ENCODE data around the gene HIVEP2.

HIVEP2 gene

DNA sequence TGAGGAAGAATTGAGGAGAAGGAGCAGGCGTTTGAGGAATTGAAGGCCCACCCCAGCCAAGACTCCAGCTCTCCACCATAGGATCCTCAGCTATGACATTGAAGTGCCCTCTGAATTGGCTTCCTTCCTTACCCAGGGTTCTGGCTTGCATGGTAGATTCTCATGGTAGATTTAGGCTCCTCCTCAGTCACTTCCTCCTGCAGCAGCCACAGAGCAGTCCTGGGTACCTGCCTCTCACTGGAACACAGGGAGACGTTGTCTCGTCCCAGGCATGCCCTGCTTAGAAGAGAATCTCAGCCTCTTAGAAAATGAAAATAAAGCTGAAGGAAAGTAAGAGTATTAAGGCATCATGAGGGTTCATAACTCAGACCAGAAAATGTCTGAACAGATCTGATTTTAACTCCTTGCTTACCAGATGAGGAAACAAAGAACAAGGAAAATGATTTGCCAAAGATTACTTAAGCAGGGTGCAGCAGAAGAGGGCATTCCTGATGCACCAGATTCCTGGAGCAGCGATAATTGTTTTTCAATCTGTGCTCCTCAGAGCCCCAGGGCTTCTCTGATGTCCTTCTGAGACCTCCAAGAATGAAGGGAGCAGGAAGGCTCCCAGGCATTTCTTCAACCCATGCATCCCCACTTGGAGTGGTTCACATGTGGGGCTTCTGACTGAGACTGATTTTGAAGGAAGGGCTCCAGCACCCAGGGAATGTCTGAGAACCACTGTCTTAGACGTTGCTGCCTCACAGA is 219.8 kb downstream of the HIVEP2 start:
- no peak overlapping the region for H2AFZ ChIP-seq (ENCODE audit: low read depth)
- no peaks in the 10 kb centered on the region for H3K79me2 ChIP-seq (ENCODE audit: insufficient read depth, low read depth)

DNA sequence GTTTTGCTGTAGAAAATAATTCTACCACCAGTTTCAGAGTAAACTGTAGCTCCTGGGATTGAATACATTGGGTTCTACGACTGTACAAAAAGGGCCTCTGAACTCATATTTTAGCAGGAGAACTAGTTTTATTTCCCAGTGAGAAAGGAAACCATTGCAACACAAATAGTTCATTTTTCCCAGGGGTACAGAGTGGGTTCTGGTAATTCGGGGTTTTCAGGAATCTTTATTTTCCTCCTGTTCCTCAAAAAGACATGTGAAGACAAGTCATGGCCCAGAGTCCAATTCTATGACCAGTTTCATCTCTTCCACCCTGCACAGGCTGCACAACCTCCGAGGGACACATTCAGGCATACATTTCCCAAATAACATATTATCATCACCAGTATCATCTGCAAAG is 222.1 kb downstream of the HIVEP2 start:
- TF ChIP-seq, protein P1, sequence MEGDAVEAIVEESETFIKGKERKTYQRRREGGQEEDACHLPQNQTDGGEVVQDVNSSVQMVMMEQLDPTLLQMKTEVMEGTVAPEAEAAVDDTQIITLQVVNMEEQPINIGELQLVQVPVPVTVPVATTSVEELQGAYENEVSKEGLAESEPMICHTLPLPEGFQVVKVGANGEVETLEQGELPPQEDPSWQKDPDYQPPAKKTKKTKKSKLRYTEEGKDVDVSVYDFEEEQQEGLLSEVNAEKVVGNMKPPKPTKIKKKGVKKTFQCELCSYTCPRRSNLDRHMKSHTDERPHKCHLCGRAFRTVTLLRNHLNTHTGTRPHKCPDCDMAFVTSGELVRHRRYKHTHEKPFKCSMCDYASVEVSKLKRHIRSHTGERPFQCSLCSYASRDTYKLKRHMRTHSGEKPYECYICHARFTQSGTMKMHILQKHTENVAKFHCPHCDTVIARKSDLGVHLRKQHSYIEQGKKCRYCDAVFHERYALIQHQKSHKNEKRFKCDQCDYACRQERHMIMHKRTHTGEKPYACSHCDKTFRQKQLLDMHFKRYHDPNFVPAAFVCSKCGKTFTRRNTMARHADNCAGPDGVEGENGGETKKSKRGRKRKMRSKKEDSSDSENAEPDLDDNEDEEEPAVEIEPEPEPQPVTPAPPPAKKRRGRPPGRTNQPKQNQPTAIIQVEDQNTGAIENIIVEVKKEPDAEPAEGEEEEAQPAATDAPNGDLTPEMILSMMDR (conservative IDR thresholded peaks at IDR 0.05; ENCODE audit: low read depth, low read length) = no peak
- no peak overlapping the region for H3K27ac ChIP-seq
- no peaks in the 10 kb centered on the region for H3K79me2 ChIP-seq (ENCODE audit: insufficient read depth, low read depth)
- no peak overlapping the region for H3K4me3 ChIP-seq (IDR thresholded peaks at IDR 0.05; ENCODE audit: insufficient read depth, low read depth, low read length)
- H3K4me1 ChIP-seq (ENCODE audit: low read depth, poor library complexity, severe bottlenecking) = no peaks in the 10 kb centered on the region
- H3K9ac ChIP-seq = no peak overlapping the region
- H2AFZ ChIP-seq (ENCODE audit: low read depth) = no peak overlapping the region
- H3K27me3 ChIP-seq (ENCODE audit: insufficient read depth, low read depth) = no peaks in the 10 kb centered on the region
- no peak overlapping the region for H3K4me2 ChIP-seq
- no peaks in the 10 kb centered on the region for H4K20me1 ChIP-seq (ENCODE audit: insufficient read depth)
- H3K36me3 ChIP-seq (ENCODE audit: insufficient read depth) = no peaks in the 10 kb centered on the region

More for the DNA sequence above, 219.8 kb downstream of the HIVEP2 start:
- no peak overlapping the region for H3K27ac ChIP-seq
- H3K36me3 ChIP-seq (ENCODE audit: insufficient read depth) = no peaks in the 10 kb centered on the region
- H3K4me2 ChIP-seq = no peak overlapping the region
- H3K9ac ChIP-seq = no peak overlapping the region
- H3K4me3 ChIP-seq (IDR thresholded peaks at IDR 0.05; ENCODE audit: insufficient read depth, low read depth, low read length) = no peak overlapping the region
- no peaks in the 10 kb centered on the region for H3K4me1 ChIP-seq (ENCODE audit: low read depth, poor library complexity, severe bottlenecking)
- TF ChIP-seq, protein P1 (conservative IDR thresholded peaks at IDR 0.05; ENCODE audit: low read depth, low read length) = no peak
- H4K20me1 ChIP-seq (ENCODE audit: insufficient read depth) = no peaks in the 10 kb centered on the region
- no peaks in the 10 kb centered on the region for H3K27me3 ChIP-seq (ENCODE audit: insufficient read depth, low read depth)

DNA sequence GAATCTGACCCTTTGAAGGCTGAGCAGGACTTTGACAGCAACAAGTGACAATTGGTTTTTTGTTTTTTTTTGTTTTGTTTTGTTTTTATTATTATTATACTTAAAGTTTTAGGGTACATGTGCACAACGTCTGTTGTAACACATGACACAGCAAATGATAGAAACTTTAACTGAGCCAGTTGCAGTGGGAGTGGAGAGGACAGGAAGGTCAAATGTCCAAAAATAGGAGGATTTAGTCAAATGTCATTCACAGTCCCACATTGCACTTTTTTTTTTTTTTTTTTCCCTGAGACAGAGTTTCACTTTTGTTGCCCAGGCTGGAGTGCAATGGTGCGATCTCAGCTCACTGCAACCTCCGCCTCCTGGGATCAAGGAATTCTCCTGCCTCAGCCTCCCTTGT is 223.0 kb downstream of the HIVEP2 start:
- H3K79me2 ChIP-seq (ENCODE audit: insufficient read depth, low read depth) = no peaks in the 10 kb centered on the region
- TF ChIP-seq, protein P1 (conservative IDR thresholded peaks at IDR 0.05; ENCODE audit: low read depth, low read length) = no peak
- no peak overlapping the region for H2AFZ ChIP-seq (ENCODE audit: low read depth)

DNA sequence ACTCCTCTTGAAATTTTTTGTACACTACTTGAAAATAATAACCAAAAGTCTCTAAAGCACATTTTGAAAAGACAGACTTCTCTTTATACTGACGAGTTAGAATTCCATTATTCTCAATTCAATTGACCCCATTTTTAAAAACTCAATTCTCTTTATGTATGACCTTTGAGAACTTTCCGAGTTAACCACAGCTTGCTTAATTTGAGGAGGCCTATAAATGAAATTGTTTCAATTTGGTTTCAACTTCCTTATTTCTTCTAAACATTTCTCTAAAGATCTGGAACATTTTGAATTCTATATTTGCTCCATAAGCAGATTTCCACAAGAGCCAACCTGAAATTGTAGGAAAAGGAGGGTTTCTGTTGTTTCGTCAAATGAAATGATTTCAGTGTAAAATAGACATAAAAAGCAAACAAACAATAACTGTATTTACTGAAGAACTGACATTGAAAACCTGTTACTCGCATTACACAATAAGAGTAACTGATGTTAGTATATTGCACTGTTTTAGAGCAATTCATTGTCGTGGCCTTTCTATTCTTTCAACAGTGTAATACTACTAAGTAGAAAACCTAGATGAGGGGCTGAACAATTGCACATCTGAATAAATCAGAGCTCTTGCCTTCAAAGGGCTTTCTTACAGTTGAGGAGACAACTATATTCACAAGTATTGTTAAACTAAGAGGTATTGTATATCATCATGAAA is 223.6 kb downstream of the HIVEP2 start:
- Histone ChIP-seq H3K4me3 (IDR thresholded peaks at IDR 0.05; ENCODE audit: insufficient read depth, low read depth, low read length) (no peak overlapping the region), H3K27me3 (ENCODE audit: insufficient read depth, low read depth) (no peaks in the 10 kb centered on the region), H3K79me2 (ENCODE audit: insufficient read depth, low read depth) (no peaks in the 10 kb centered on the region), H2AFZ (ENCODE audit: low read depth) (no peak overlapping the region), H3K4me1 (ENCODE audit: low read depth, poor library complexity, severe bottlenecking) (no peaks in the 10 kb centered on the region), H4K20me1 (ENCODE audit: insufficient read depth) (no peaks in the 10 kb centered on the region), H3K36me3 (ENCODE audit: insufficient read depth) (no peaks in the 10 kb centered on the region), H3K4me2 (no peak overlapping the region), H3K27ac (no peak overlapping the region), H3K9ac (no peak overlapping the region)
- TF ChIP-seq, protein P1 (conservative IDR thresholded peaks at IDR 0.05; ENCODE audit: low read depth, low read length) = no peak

More for the DNA sequence above, 223.0 kb downstream of the HIVEP2 start:
- no peaks in the 10 kb centered on the region for H4K20me1 ChIP-seq (ENCODE audit: insufficient read depth)
- H3K4me2 ChIP-seq = no peak overlapping the region
- H3K27me3 ChIP-seq (ENCODE audit: insufficient read depth, low read depth) = no peaks in the 10 kb centered on the region
- H3K9ac ChIP-seq = no peak overlapping the region
- no peak overlapping the region for H3K27ac ChIP-seq
- no peak overlapping the region for H3K4me3 ChIP-seq (IDR thresholded peaks at IDR 0.05; ENCODE audit: insufficient read depth, low read depth, low read length)
- no peaks in the 10 kb centered on the region for H3K36me3 ChIP-seq (ENCODE audit: insufficient read depth)
- H3K4me1 ChIP-seq (ENCODE audit: low read depth, poor library complexity, severe bottlenecking) = no peaks in the 10 kb centered on the region

Data from KMS-11 (cell line).